ENCODE results near the gene KIF26B.

The KIF26B gene

GRCh38 chr1:245133995-245134715, 20.6 kb upstream of the KIF26B start:
- no peak for DNase-seq

- no peak for DNase-seq
Observed at GRCh38 chr1:245142171-245142798, 12.5 kb upstream of the KIF26B start.

- no peak for DNase-seq
Observed at GRCh38 chr1:245142976-245143375, 11.8 kb upstream of the KIF26B start.

- DNase-seq = no peak
Observed at GRCh38 chr1:245143849-245144248, 10.9 kb upstream of the KIF26B start.

GRCh38 chr1:245148069-245148468, 6.7 kb upstream of the KIF26B start:
- DNase-seq = no peak

GRCh38 chr1:245148861-245149260, 5.9 kb upstream of the KIF26B start:
- DNase-seq = no peak

GRCh38 chr1:245153081-245153551, 1.7 kb upstream of the KIF26B start:
- peak; percentile 78 to 82 for DNase-seq

GRCh38 chr1:245153552-245154428, 995 bp upstream of the KIF26B start:
- peak in 1 of 2 experiments; percentile 36 for DNase-seq

- peak; percentile 40 to 42 for DNase-seq
Observed at GRCh38 chr1:245155272-245156040, 671 bp downstream of the KIF26B start.

- peak; percentile 78 to 84 for DNase-seq
Observed at GRCh38 chr1:245156041-245156735, 1.4 kb downstream of the KIF26B start.

- DNase-seq = peak; percentile 43 to 46
Observed at GRCh38 chr1:245156736-245157505, 2.1 kb downstream of the KIF26B start.

GRCh38 chr1:245158913-245159312, 4.1 kb downstream of the KIF26B start:
- no peak for DNase-seq

- DNase-seq = no peak
Observed at GRCh38 chr1:245160288-245160687, 5.5 kb downstream of the KIF26B start.

GRCh38 chr1:245160741-245161400, 6.1 kb downstream of the KIF26B start:
- no peak for DNase-seq

GRCh38 chr1:245161866-245162265, 7.1 kb downstream of the KIF26B start:
- no peak for DNase-seq

- DNase-seq = no peak
Observed at GRCh38 chr1:245166471-245166885, 11.7 kb downstream of the KIF26B start.

- DNase-seq = peak; percentile 83 to 90
Observed at GRCh38 chr1:245168086-245168485, 13.3 kb downstream of the KIF26B start.

GRCh38 chr1:245168906-245169305, 14.1 kb downstream of the KIF26B start:
- peak; percentile 40 to 64 for DNase-seq

GRCh38 chr1:245169376-245169775, 14.6 kb downstream of the KIF26B start:
- peak; percentile 71 to 84 for DNase-seq

GRCh38 chr1:245172026-245172425, 17.2 kb downstream of the KIF26B start:
- no peak for DNase-seq

GRCh38 chr1:245172829-245173228, 18.0 kb downstream of the KIF26B start:
- no peak for DNase-seq
